Motor neuron (in vitro differentiated cells): Measurements from ENCODE around the gene PBX4. TPM values are rescaled to one million over a fixed set of nuclear protein-coding genes. Genes with fewer than 3 reads are reported as not detected.
"Not testable (repeated sequence)": the region's sequence is repeated elsewhere in the genome, so short reads cannot be mapped to it uniquely, and the experiment has no call there.

Source experiments
- ATAC-seq, 8 experiments: fragments of 200-7000 bp; cut with Tn5 transposase; replicated peaks in 6 of 8; 2 replicates each; pipeline ENCODE4 v1.8.0; 2021; ENCODE audit warnings: mild to moderate bottlenecking in 8 of 8, moderate library complexity in 8 of 8
- H3K27ac ChIP-seq, 2 donors: fragments of 250-450 bp; sonication (Bioruptor Pico); 2 replicates each; pipeline ENCODE4 v1.9.0; 2021; ENCODE audit warnings: antibody characterized with exemption in 2 of 2, mild to moderate bottlenecking in 2 of 2, moderate library complexity in 1 of 2
- H3K4me1 ChIP-seq, 2 donors: fragments of 250-450 bp; sonication (Bioruptor Pico); replicated peaks in 1 of 2; 2 replicates each; pipeline ENCODE4 v1.6.1; 2021; ENCODE audit warnings: antibody characterized with exemption in 2 of 2, mild to moderate bottlenecking in 2 of 2, moderate library complexity in 1 of 2
- H3K4me3 ChIP-seq, 5 donors: fragments of 250-450 bp; sonication (Bioruptor Pico); 2 replicates each; pipeline ENCODE4 v1.9.0; 2021; ENCODE audit warnings: antibody characterized with exemption in 5 of 5, mild to moderate bottlenecking in 5 of 5, moderate library complexity in 4 of 5
- WGBS, 10 experiments: fragments of 450-650 bp; shearing (Covaris generic); methylation state at CpG; one replicate each; pipeline ENCODE4 v1.0.0; 2022; 5-methylcytosine and 5-hydroxymethylcytosine counted together
- in situ Hi-C, 9 experiments: fragments of 400-800 bp; cut with MboI; loops; one replicate each; pipeline ENCODE4 v1.15.0; 2021; ENCODE audit warnings: low sequenced_read_pairs in 9 of 9, low pct_unique_long_range_greater_than_20kb in 2 of 9; ENCODE audit not compliant: unreplicated experiment in 9 of 9
- total RNA-seq, 8 experiments: library from RNA; unstranded; fragments of 300-600 nt; gene quantifications; 2 replicates each; pipeline versions ENCODE4 v1.2.3 to v1.2.4, GENCODE V29; 2022

Gene PBX4, protein sequence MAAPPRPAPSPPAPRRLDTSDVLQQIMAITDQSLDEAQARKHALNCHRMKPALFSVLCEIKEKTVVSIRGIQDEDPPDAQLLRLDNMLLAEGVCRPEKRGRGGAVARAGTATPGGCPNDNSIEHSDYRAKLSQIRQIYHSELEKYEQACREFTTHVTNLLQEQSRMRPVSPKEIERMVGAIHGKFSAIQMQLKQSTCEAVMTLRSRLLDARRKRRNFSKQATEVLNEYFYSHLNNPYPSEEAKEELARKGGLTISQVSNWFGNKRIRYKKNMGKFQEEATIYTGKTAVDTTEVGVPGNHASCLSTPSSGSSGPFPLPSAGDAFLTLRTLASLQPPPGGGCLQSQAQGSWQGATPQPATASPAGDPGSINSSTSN
- 1 to 10 TPM in 6 of 8 experiments, under 1 TPM in 1, not detected in 1; 0.87 to 6.4 (median 3.7) TPM for total RNA-seq

DNA sequence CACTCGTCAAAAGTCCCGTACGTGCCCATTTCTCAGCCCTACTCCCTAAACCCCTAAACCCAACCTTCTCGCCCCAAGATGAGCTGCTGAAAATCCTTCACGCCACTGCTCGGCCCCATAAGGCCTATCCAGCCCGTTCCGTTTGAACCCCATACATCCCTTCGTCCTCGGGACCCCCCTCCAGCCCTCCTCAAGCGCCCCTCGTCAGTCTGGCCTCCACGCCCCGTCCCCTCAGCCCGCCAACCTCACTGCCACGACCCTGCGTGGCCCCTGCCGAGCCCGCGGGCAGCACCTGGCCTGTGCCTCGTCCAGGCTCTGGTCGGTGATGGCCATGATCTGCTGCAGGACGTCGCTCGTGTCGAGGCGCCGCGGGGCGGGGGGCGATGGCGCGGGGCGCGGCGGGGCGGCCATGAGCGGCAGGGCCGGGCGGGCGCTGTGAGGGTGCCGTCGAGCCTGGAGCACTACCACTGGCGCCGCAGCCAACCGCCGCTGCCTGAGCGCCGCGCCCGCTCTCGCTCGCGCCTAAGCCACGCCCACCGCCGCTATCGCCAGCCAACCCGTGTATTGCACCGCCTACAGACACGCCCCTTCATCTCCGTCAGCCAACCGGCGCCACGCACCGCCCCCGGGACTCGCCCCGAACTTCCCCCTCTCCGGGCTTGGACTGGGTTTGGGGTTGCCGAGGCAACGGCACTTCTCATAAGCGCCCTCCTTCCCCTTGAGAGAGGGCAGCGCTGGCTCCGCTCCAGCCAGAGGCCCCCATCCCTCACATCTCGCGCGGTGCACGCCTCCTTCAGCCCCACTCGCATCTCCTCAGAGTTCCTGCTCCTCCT, at the start of gene PBX4:
TSS of gene PBX4 (minus strand) at position 469 of the 833 bp plus-strand sequence. CDS start at position 411, 58 bp downstream.
- in situ Hi-C loops, result no loop called here
- Histone ChIP-seq H3K4me1 (peaks cover 8 to 21% of the 10 kb centered on the region in 2 donors), H3K4me3 (peak within 1 kb of the TSS; percentile 47 to 63 (median 51)), H3K27ac (peak within 1 kb of the TSS in 1 of 2 donors; percentile 38)
- ATAC-seq, result peak; percentile 90 to 98 (median 97)
- 0 to 37% (median 17%) methylated on average over 3 to 12 of the region's 80 CpGs; no CpG with 5 or more reads in 7 of the 10 experiments for WGBS, 10 experiments

DNA sequence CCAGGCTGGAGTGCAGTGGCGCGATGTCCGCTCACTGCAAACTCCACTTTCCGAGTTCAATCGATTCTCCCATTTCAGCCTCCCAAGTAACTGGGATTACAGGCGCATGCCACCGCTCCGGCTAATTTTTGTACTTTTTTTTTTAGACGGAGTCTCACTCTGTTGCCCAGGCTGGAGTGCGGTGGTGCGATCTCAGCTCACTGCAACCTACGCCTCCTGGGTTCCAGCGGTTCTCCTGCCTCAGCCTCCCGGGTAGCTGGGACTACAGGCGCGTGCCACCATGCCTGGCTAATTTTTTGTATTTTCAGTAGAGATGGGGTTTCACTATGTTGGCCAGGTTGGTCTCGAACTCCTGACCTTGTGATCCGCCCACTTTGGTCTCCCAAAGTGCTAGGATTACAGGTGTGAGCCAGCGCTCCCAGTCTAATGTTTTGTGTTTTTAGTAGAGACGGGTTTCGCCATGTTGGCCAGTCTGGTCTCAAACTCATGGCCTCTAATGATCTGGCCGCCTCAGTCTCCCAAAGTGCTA, 47.0 kb upstream of the PBX4 start:
- peaks cover 10 to 14% of the 10 kb centered on the region in 2 donors for H3K4me1 ChIP-seq
- H3K27ac ChIP-seq, ATAC-seq, H3K4me3 ChIP-seq, in situ Hi-C loops: not testable (repeated sequence)
- WGBS, 10 experiments, result 87 to 98% (median 96%) methylated on average over 4 to 16 of the region's 22 CpGs

DNA sequence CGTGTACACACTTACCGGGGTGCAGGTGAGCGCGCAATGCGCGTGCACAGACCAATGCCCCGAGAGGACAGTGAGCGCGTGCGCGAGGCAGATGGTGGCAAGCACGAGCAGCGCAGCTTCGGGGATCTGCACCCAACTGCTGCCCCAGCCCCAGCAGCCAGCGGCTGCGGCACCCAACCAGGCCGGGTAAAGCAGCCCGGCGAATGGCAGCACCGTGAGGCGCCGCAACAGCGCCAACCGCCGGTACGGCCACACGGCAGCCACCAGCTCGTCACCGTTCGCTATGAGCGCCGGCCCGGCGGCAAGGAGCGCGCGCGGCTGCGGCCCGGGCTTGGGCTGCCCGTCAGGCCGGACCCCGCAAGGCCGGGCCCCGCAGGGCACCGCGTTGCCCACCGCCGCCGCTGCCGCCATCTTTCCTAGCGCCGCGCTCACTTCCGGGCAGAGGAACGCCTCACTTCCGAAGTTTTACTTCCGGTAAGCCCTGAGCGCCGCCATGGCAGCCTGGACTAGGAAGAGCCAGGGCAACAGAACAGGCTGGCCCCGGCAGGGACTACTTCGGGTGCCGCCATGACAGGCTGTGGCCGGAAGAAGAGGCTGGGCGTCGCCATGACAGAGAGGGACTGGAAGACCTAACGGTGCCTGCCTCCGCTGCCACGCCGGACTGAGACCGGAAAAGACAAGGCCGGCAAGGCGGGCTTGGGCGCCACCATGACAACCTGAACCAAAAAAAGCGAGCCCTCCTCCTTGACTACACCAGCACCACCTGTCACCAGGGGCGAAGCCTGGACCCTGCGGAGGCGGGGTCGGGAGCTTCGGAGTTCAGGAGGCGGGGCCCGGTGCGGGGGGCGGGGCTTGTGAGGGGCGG, 45.0 kb upstream of the PBX4 start, which contains the start of gene ATP13A1:
TSS of gene ATP13A1 (minus strand) at position 421 of the 865 bp plus-strand sequence. CDS start at position 411, 10 bp downstream.
- Histone ChIP-seq H3K4me1 (peaks cover 10 to 14% of the 10 kb centered on the region in 2 donors), H3K27ac (peak within 1 kb of the TSS; percentile 95 to 97), H3K4me3 (peak within 1 kb of the TSS; percentile 68 to 96 (median 87))
- in situ Hi-C loops, result no loop called here
- peak; percentile 77 to 94 (median 93) for ATAC-seq
- WGBS, 10 experiments, result 0% methylated on average over 1 to 12 of the region's 85 CpGs; no CpG with 5 or more reads in 5 of the 10 experiments

DNA sequence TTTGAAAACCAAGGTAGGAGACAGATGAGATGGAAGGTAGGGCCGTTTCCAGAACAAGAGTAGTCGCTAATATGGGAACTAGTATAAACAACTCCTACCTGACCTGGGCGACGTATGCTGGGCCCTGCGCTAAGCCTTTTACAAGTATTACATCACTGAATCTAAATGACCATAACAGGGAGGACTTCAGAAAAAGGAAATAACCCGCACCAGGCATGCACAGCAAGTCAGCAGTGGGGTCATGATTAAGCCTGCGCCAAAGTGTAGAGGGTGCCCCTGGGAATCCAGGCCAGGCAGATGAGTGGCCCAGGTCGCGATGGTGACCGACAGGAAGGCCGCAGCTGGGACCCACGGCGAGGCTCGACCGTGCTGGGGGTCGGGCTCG, 44.4 kb upstream of the PBX4 start:
- Histone ChIP-seq H3K27ac (peak overlapping the region; percentile 95 to 97), H3K4me1 (peaks cover 10 to 12% of the 10 kb centered on the region in 2 donors), H3K4me3 (peak overlapping the region; percentile 68 to 96 (median 87))
- WGBS, 10 experiments, result 0 to 46% (median 28%) methylated on average over 1 to 9 of the region's 17 CpGs; no CpG with 5 or more reads in 3 of the 10 experiments
- in situ Hi-C loops, result no loop called here
- ATAC-seq, result peak in 2 of 8 experiments; percentile 6 to 8

DNA sequence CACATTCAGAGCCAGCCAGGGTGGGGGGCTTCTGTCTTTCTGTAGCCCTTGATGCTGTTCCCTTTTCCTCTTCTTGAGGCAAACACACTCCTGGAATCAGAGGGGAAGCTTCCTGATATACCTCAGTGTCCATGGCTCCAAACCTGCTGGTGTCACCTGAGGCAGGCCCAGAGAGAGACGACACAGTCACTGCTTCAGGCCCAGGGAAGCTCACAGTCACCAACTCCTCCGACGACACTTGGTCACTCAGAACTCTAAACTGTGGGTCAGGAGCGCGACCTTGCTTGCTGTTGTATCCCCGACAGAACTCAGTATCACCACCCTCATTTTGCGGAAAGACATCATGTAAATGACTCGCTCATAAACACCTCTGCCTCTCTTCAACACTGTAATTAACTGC, 43.9 kb upstream of the PBX4 start:
- peaks cover 10 to 12% of the 10 kb centered on the region in 2 donors for H3K4me1 ChIP-seq
- no peak for ATAC-seq
- in situ Hi-C loops, result no loop called here
- WGBS, 10 experiments, result 40 to 93% (median 73%) methylated on average over 1 to 4 of the region's 8 CpGs; no CpG with 5 or more reads in 4 of the 10 experiments
- H3K27ac ChIP-seq, result peak overlapping the region; percentile 95 to 97
- H3K4me3 ChIP-seq, result peak overlapping the region; percentile 68 to 96 (median 87)

DNA sequence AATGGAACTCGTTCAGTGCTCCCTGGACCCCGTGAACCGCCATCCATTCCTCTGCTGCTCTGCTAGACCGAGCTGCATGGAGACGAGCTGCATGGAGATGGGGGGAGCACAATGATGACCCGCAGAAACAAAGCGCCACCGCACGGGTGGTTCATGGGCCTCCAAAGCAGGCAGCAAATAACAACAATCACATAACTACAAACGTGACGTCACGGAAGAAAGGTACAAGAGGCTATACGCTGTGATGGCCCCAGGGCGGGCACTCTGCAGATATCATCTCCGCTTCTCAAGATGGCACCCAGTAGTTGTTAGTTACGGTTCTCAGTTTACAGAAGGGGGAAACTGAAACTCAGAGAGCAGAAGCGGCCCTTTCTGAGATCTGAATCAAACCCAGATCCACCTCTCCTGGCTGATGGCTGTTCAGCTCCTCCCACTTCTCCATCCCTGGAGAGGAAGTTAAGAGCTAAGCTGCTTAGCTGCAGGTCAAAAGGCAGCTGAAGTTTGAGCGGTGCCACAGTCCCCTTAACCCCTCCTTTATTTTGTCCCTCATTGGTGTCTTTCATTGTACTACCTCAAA, 43.3 kb upstream of the PBX4 start:
- peaks cover 10 to 12% of the 10 kb centered on the region in 2 donors for H3K4me1 ChIP-seq
- in situ Hi-C loops, result no loop called here
- peak overlapping the region in 2 of 5 donors; percentile 68 to 95 for H3K4me3 ChIP-seq
- H3K27ac ChIP-seq, result no peak overlapping the region
- WGBS, 10 experiments, result 57 to 91% (median 75%) methylated on average over 1 to 10 of the region's 18 CpGs; no CpG with 5 or more reads in 4 of the 10 experiments
- ATAC-seq, result no peak

DNA sequence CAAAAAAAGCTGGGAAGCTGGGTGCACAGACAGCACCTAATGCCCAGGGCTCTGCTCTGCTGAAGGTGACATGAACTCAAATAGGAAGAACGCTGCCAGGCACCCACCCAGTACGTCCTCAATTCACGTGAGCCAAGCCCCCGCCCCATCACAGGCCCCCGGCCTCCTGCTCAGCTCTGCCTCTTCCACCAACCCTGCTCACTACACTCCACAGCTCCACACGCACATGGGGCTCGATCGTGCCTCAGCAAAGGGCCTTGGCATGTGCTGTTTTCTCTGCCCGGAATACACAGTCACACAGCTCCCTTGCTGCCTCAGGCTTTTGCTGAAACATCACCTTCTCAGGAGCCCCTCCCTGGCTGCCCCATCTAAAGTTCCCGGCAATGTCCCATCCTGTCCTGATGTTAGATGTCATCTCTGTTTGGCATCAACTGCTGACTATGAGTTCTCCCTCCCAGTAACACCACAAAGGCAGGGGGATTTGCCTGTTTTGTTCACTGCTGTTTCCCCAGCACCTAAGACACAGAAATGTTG, 42.7 kb upstream of the PBX4 start:
- no peak for ATAC-seq
- 69 to 100% (median 91%) methylated on average over 2 to 9 of the region's 10 CpGs; no CpG with 5 or more reads in 7 of the 10 experiments for WGBS, 10 experiments
- peaks cover 10 to 12% of the 10 kb centered on the region in 2 donors for H3K4me1 ChIP-seq
- H3K27ac ChIP-seq, result no peak overlapping the region
- no peak overlapping the region for H3K4me3 ChIP-seq
- in situ Hi-C loops, result no loop called here

DNA sequence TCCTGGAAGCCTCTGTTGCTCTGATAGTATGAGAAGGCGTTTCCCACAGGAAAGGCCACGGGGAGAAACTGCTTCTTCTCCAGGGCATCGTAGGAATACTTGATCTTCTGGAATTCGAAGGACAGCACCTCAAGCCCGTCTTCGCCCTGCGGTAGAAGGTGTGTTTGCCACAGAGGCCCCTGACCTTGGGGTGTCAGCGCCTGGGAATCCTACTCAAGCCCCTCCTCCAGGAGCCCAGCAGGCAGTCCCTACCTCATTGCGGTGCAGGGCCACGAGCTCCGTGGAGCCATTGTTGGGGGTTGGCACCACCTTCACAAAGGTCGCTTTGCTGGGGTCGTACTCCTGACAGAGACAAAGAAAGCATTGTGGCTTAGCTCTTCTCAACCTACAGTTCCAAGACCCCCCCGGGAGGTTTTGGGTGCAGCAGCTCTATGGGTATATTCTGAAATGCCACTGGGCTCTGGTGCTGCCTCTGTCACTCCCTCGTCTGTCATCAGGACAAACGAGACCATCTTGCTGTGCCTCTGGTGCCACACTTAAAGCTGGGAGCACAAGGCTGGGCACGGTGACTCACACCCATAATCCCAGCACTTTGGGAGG, 41.3 kb upstream of the PBX4 start:
- no peak overlapping the region for H3K4me3 ChIP-seq
- no peak for ATAC-seq
- no peak overlapping the region for H3K27ac ChIP-seq
- H3K4me1 ChIP-seq, result peaks cover 10 to 12% of the 10 kb centered on the region in 2 donors
- WGBS, 10 experiments, result 50 to 100% (median 96%) methylated on average over 2 to 10 of the region's 17 CpGs; no CpG with 5 or more reads in 3 of the 10 experiments
- in situ Hi-C loops, result no loop called here

DNA sequence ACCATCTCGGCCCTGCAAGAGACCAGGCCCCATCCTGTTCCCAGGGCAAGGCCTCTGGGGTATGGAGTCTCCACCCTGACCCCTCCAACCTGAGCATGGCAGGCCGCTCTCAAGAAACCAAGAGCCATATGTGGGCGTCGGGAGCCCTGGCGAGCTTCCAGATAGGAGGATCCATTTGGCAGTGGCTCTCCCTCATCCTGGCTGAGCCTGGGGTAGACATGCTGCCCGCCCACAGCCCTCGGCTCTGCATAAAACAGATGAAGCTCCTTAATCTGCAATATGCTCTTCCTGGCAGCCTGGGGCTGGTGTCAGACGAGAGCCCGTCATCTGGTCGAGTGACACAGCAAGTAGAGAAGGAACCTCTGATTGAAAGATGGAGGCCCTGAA, 38.9 kb upstream of the PBX4 start:
- H3K4me1 ChIP-seq, result peaks cover 6 to 8% of the 10 kb centered on the region in 2 donors
- H3K27ac ChIP-seq, result no peak overlapping the region
- WGBS, 10 experiments, result 0 to 96% (median 49%) methylated on average over 1 to 7 of the region's 10 CpGs; no CpG with 5 or more reads in 4 of the 10 experiments
- no peak overlapping the region for H3K4me3 ChIP-seq
- in situ Hi-C loops, result no loop called here
- peak in 3 of 8 experiments; percentile 97 to 98 (median 97) for ATAC-seq

DNA sequence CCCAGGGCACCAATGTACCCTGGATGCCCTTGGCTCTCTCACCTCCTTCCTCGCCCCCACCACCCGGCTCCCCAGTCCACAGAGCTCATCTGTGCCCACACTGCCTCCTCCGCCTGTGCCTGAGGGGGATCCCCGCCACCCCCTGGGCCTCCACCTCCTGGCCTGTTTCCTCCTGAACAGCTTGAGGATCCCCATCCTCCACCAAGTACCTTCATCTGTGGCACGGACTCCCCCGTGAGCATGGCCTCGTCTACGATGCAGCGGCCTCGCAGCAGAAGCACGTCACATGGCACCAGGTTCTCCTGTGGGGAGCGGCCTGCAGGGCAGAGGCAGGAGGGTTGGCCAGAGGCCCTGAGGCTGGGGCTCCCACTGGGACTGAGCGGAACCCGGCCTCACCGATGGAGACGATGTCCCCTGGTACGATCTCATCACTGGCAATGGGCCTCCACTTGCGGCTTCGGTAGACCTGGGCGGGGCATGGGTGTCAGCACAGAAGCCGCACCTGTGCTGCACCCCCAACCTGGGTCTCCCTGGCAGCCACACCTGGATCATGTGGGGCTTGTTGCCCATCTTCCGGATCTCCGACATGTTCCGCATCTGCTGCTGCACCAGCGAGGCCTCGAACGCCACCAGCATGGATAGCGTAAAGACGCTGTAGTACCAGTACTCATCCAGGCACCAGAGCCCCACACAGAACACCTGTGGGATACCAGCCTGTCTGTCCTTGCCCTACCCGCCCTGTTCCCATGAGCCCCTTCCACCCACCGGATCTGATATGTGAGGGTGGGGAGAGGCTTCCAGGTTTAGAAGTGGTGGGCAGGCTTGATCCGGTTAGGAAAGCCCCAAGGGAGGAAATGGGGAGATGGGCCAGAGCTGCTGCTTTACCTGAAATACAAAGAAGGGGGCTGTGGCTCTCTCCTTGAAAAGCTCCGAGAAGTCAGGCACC, 38.2 kb upstream of the PBX4 start:
- no peak overlapping the region for H3K27ac ChIP-seq
- H3K4me1 ChIP-seq, result peaks cover 0 to 1% of the 10 kb centered on the region in 2 donors
- WGBS, 10 experiments, result 96 to 100% (median 98%) methylated on average over 3 to 9 of the region's 33 CpGs; no CpG with 5 or more reads in 5 of the 10 experiments
- in situ Hi-C loops, result no loop called here
- no peak overlapping the region for H3K4me3 ChIP-seq
- ATAC-seq, result peak in 1 of 8 experiments; percentile 9
